HepG2 (cell line): Measurements from ENCODE around the gene TRPT1. TPM values are rescaled to one million over a fixed set of nuclear protein-coding genes. Genes with fewer than 3 reads are reported as not detected.
A peak's percentile ranks its signal among the peaks of the same experiment; 100 is the strongest.

Experiments used
- ATRX ChIP-seq: sonication (generic); formaldehyde crosslinking; IDR thresholded peaks from 2 replicates; pipeline ENCODE4 v1.4.0; 2020; ENCODE audit warnings: missing genetic modification reagents, borderline replicate concordance
- BCL6 ChIP-seq: IDR thresholded peaks from 2 replicates; pipeline ENCODE4 v1.6.1; 2016; ENCODE audit warnings: missing genetic modification reagents, missing compliant biosample characterization
- CCDC6 ChIP-seq: sonication (generic); formaldehyde crosslinking; IDR thresholded peaks from 2 replicates; pipeline ENCODE4 v1.8.1; 2022; ENCODE audit warnings: mild to moderate bottlenecking, missing genetic modification reagents, moderate library complexity
- FOXA3 ChIP-seq: IDR thresholded peaks from 2 replicates; pipeline ENCODE4 v1.6.1; 2016; ENCODE audit warnings: missing genetic modification reagents, missing compliant biosample characterization
- GATAD2A ChIP-seq: IDR thresholded peaks from 2 replicates; pipeline ENCODE4 v1.6.1; 2016
- HNF1B ChIP-seq: sonication (generic); formaldehyde crosslinking; IDR thresholded peaks from 2 replicates; pipeline ENCODE4 v1.5.1; 2020; ENCODE audit warnings: mild to moderate bottlenecking, moderate library complexity, missing genetic modification reagents
- JUND ChIP-seq: sonication (generic); formaldehyde crosslinking; IDR thresholded peaks from 2 replicates; pipeline ENCODE4 v1.8.0; 2022; ENCODE audit warnings: mild to moderate bottlenecking, missing genetic modification reagents
- PAWR ChIP-seq: sonication (generic); formaldehyde crosslinking; IDR thresholded peaks from 2 replicates; pipeline ENCODE4 v1.4.0; 2020; ENCODE audit warnings: missing genetic modification reagents, mild to moderate bottlenecking, borderline replicate concordance
- REXO4 ChIP-seq: sonication (generic); formaldehyde crosslinking; IDR thresholded peaks from 2 replicates; pipeline ENCODE4 v1.8.0; 2022; ENCODE audit warnings: missing genetic modification reagents, mild to moderate bottlenecking, borderline replicate concordance
- SIX4 ChIP-seq: sonication (generic); formaldehyde crosslinking; IDR thresholded peaks from 2 replicates; pipeline ENCODE4 v1.4.0; 2020; ENCODE audit warnings: missing genetic modification reagents
- U2AF1 ChIP-seq: fragments of 200-400 bp; formaldehyde crosslinking; optimal IDR thresholded peaks from 2 replicates; pipeline ENCODE3; 2017; ENCODE audit warnings: mild to moderate bottlenecking, low read depth, low read length
- ZFP1 ChIP-seq: IDR thresholded peaks from 2 replicates; pipeline ENCODE4 v1.6.1; 2016
- ZFX ChIP-seq: sonication (generic); formaldehyde crosslinking; IDR thresholded peaks from 2 replicates; pipeline ENCODE4 v1.4.0; 2020; ENCODE audit warnings: mild to moderate bottlenecking, low read depth, missing genetic modification reagents, moderate library complexity
- ZFYVE20 ChIP-seq: sonication (generic); formaldehyde crosslinking; IDR thresholded peaks from 2 replicates; pipeline ENCODE4 v1.8.0; 2023; ENCODE audit warnings: low read depth, mild to moderate bottlenecking, moderate library complexity, missing genetic modification reagents, borderline replicate concordance
- ZNF143 ChIP-seq: sonication (generic); formaldehyde crosslinking; IDR thresholded peaks from 2 replicates; pipeline ENCODE4 v1.4.0; 2020; ENCODE audit warnings: missing genetic modification reagents
- ZNF281 ChIP-seq: sonication (generic); formaldehyde crosslinking; IDR thresholded peaks from 2 replicates; pipeline ENCODE4 v1.4.0; 2020; ENCODE audit warnings: missing genetic modification reagents, borderline replicate concordance
- ZNF546 ChIP-seq: sonication (generic); formaldehyde crosslinking; conservative IDR thresholded peaks from 2 replicates; pipeline ENCODE4 v1.8.1; 2023; ENCODE audit warnings: mild to moderate bottlenecking, missing genetic modification reagents
- ZNF773 ChIP-seq: sonication (generic); formaldehyde crosslinking; IDR thresholded peaks from 2 replicates; pipeline ENCODE4 v1.4.0; 2020; ENCODE audit warnings: missing genetic modification reagents, borderline replicate concordance
- polyA plus RNA-seq, 8 experiments: library from polyadenylated mRNA; depleted of rRNA in 3 of 8; stranded (reverse) in 7 of 8; unstranded in 1 of 8; fragments of >200 nt; fragmentation: Illumina TruSeq in 4 of 8; extraction: Trizol in 4 of 8; gene quantifications; 2 replicates each; pipeline versions ENCODE4 v1.2.1 to v1.2.3, GENCODE V29; 2011 to 2016; ENCODE audit warnings: low read depth in 4 of 8, missing spikeins in 1 of 8, mixed read lengths in 1 of 8; ENCODE audit not compliant: insufficient read depth in 1 of 8
- total RNA-seq, 5 experiments: library from RNA; depleted of rRNA; stranded (reverse); fragments of >200 nt; fragmentation: Illumina TruSeq; extraction: Trizol; gene quantifications; 2 replicates each; pipeline ENCODE4 v1.2.3, GENCODE V29; 2016; ENCODE audit warnings: low read depth in 1 of 5
- TF ChIP-seq, protein P1 (sequence below): sonication (generic); formaldehyde crosslinking; IDR thresholded peaks from 2 replicates; pipeline ENCODE4 v1.5.1; 2020; ENCODE audit warnings: missing genetic modification reagents, mild to moderate bottlenecking, borderline replicate concordance
- TF ChIP-seq, protein P2 (sequence below): sonication (generic); formaldehyde crosslinking; IDR thresholded peaks from 2 replicates; pipeline ENCODE4 v1.4.0; 2020; ENCODE audit warnings: missing genetic modification reagents

The TRPT1 gene
- total and polyA plus RNA-seq, 2 of the 13 experiments (the other 11 are each of a cell fraction or from before 2014, with no cell fraction given) = 24.8 to 40.7 TPM

DNA sequence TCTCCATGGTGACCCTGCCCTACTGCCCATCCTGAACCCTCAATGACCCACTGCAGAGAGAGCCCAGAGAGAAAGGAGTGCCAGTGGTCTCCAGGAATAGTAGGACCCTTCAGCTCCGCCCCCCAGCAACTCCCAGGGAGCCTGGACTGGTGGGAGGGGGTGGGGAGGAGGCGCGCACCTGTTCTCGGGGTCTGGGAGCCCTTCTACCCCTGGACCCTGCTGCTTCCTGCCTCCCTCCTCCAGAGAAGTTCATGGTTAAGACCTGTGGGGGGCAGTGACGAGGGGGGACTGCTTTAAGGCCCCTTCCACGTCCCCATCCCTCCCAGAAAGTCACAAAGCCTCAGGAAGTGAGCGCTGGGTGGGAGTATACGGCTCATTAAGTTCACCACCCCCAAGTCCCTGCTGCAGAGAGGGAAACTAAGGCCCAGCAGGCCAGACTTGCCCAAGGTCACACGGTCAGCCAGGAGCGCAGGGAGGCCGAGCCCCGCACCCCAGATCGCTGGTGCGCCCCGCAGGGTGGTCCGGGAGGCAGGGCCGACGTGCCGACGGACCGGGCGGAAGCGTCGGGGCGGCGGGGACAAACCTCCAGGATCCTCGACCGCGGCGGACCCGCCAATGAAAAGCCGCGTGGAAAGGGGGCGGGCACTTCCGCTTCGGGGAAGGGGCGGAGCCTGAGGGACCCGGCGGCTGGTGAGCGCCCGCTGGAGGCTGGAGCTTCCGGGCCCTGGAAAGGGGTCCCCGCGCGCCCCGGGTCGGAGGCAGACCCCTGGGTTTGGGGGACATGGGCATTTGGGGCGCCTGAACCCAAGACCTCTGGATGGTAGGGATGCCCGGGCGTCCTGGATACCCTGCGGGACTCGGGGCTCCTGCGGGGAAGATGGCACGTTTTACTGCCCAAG lies at the start of gene TRPT1, which contains the start of gene NUDT22 (continued):
- peak; percentile 45; the same call in 1 of the 2 replicates for TF ChIP-seq BCL6
- peak; percentile 67 for TF ChIP-seq HNF1B (CRISPR knock-in tag)
- no peak for TF ChIP-seq ZFX (CRISPR knock-in tag)
- TF ChIP-seq, protein P1, sequence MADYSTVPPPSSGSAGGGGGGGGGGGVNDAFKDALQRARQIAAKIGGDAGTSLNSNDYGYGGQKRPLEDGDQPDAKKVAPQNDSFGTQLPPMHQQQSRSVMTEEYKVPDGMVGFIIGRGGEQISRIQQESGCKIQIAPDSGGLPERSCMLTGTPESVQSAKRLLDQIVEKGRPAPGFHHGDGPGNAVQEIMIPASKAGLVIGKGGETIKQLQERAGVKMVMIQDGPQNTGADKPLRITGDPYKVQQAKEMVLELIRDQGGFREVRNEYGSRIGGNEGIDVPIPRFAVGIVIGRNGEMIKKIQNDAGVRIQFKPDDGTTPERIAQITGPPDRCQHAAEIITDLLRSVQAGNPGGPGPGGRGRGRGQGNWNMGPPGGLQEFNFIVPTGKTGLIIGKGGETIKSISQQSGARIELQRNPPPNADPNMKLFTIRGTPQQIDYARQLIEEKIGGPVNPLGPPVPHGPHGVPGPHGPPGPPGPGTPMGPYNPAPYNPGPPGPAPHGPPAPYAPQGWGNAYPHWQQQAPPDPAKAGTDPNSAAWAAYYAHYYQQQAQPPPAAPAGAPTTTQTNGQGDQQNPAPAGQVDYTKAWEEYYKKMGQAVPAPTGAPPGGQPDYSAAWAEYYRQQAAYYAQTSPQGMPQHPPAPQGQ (CRISPR knock-in tag) = no peak
- TF ChIP-seq ZNF281 (CRISPR knock-in tag) = peak; percentile 47; the same call in 1 of the 2 replicates
- TF ChIP-seq FOXA3 (CRISPR knock-in tag) = no peak; the same call in 1 of the 2 replicates
- no peak for TF ChIP-seq REXO4 (CRISPR knock-in tag)
- 0 out of 2 replicates have a peak, but pooled peaks have one; percentile 26 for TF ChIP-seq ZNF143 (CRISPR knock-in tag)
- TF ChIP-seq CCDC6 = no peak; the same call in 1 of the 2 replicates
- TF ChIP-seq U2AF1 = peak; percentile 38
- no peak for TF ChIP-seq ZFP1 (CRISPR knock-in tag)
- TF ChIP-seq ZFYVE20 (CRISPR knock-in tag) = no peak
- no peak for TF ChIP-seq JUND (CRISPR knock-in tag)
- no peak for TF ChIP-seq SIX4
- TF ChIP-seq PAWR (CRISPR knock-in tag) = no peak
- TF ChIP-seq ZNF546 = no peak
- TF ChIP-seq GATAD2A = peak; percentile 8
- TF ChIP-seq, protein P2, sequence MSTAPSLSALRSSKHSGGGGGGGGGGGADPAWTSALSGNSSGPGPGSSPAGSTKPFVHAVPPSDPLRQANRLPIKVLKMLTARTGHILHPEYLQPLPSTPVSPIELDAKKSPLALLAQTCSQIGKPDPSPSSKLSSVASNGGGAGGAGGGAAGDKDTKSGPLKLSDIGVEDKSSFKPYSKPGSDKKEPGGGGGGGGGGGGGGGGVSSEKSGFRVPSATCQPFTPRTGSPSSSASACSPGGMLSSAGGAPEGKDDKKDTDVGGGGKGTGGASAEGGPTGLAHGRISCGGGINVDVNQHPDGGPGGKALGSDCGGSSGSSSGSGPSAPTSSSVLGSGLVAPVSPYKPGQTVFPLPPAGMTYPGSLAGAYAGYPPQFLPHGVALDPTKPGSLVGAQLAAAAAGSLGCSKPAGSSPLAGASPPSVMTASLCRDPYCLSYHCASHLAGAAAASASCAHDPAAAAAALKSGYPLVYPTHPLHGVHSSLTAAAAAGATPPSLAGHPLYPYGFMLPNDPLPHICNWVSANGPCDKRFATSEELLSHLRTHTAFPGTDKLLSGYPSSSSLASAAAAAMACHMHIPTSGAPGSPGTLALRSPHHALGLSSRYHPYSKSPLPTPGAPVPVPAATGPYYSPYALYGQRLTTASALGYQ (CRISPR knock-in tag) = 0 out of 2 replicates have a peak, but pooled peaks have one; percentile 25
- TF ChIP-seq ATRX (CRISPR knock-in tag) = no peak
- peak; percentile 18; the same call in 1 of the 2 replicates for TF ChIP-seq ZNF773 (CRISPR knock-in tag)
